Activated effector memory CD4-positive, alpha-beta T cell treated with anti-CD3 and anti-CD28 coated beads, Interleukin-2, amount 50 U/mL, for 16 hours (primary cell): ENCODE data around the gene RNF5.

Experiments used
- DNase-seq: peaks from one replicate; pipeline ENCODE4 v3.0.0-alpha.2; 2020

Gene RNF5

GRCh38 chr6:32213649-32214048 lies 35.4 kb downstream of the RNF5 start:
- no peak for DNase-seq

GRCh38 chr6:32214126-32214525 lies 35.9 kb downstream of the RNF5 start:
- no peak for DNase-seq

GRCh38 chr6:32215617-32216016 lies 37.4 kb downstream of the RNF5 start:
- DNase-seq, result no peak

GRCh38 chr6:32216285-32216684 lies 38.1 kb downstream of the RNF5 start:
- peak; percentile 25 for DNase-seq

- DNase-seq, result peak; percentile 34
Measured at GRCh38 chr6:32216998-32217397, 38.8 kb downstream of the RNF5 start.

GRCh38 chr6:32218167-32218566 lies 40.0 kb downstream of the RNF5 start:
- DNase-seq, result no peak

GRCh38 chr6:32220021-32220420 lies 41.8 kb downstream of the RNF5 start:
- peak; percentile 58 for DNase-seq

GRCh38 chr6:32222333-32223230 lies 44.4 kb downstream of the RNF5 start:
- DNase-seq, result peak; percentile 51

DNA sequence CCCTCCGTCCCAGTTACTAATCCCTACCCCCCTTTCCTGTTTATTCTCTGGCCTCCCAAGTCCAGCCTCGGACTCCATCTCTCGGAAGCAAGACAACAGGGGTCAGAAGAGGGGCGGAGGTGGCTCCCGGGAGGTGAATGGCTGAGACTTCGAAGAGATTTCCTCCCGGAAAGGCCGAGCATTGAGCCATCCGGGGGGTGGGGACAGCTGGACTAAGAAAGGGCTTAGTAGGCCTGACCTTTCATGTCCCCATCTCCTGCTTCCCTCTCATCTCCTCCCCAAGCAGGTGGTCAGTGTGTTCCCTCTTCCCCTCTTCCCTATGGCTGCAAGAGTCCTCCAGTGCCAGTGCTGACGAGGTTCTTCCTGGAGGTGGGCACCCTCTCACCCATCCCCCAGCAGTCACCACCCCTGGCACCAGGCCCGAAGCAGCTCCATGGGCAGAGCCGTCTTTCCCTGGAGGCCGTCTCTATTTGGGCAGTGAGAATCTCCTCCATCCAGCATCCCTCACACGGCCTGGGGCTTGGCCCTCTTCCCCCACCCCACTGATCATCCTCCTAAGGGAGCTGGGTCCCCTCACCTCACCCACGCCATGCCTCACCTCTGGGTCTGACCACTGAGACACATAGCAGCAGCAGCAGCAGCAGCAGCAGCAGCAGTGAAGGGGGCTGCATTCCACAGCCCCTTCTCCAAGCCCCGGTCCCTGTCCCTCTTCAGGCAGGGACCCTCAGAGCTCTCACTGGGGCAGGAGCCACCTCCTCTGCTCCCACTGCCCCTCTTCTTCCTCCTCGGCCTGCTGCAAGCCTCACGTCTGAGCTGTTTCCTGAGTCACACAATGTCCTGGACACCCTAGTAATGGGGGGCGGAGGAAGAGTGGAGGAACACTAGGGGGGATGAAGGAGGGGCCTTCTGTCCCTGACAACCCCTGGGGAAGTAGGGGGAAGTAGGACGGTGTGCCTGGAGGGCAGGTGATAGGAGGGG lies 45.3 kb downstream of the RNF5 start, which contains the start of gene NOTCH4:
Gene NOTCH4 (minus strand): TSS at position 810 of the 978 bp plus-strand sequence. CDS start 139 bp downstream, at position 671.
- DNase-seq, result no peak

GRCh38 chr6:32224696-32225095 lies 46.5 kb downstream of the RNF5 start:
- no peak for DNase-seq

DNA sequence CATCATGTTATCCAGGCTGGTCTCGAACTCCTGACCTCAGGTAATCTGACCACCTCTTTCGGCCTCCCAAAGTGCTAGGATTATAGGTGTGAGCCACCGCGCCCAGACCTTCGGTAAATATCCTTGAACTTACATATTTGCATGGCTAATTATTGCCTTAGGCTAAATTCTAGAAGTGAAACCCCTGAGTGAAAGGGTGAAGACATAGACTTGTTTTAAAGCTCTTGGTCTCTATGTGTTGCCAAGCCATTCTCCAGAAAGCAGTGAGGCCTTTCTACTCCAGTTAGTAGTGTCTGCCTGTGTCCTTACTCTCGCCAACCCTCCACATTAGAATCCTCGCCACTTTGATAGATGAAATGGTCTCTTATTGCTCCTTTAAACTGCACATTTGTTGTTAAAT lies 48.2 kb downstream of the RNF5 start:
- DNase-seq, result no peak
